ENCODE measurements around the gene TUBB2B.

The TUBB2B gene

DNA sequence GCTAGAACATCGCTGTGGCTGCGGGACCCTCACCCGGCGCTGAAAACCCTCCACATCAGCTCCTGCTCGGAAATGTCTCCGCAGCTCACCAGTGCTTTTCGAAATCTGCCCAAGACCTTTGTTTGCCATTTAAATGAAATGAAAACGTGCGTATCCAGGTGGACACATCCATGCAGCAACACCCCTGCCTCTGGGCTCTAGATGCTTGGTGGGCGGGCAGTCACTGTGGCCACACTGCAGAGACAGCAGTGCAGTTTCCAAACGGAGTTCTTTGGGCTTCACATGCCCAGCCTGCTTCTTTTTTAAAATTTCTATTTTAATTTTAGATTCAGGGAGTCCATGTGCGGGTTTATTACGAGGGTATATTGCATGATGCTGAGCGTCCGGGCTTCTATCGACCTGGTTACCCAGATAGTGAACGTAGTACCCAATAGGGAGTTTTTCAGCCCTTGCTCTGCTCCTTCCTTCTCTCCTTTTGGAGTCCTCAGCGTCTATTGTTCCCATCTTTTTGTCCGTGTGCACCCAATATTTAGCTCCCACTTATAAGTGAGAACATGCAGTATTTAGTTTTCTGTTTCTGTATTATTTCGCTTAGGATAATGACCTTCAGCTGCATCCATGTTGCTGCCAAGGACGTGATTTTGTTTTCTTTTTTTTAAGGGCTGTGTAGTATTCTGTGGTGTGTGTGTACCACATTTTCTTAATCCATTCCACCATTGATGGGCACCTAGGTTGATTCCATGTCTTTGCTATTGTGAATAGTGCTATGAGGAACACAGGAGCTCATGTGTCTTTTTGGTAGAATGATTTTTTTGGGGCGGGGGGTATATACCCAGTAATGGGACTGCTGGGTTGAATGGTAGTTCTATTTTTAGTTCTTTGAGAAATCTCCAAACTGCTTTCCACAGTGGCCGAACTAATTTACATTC is 4.8 kb upstream of the TUBB2B start:
- no peak for DNase-seq (ENCODE audit: low spot score)

DNA sequence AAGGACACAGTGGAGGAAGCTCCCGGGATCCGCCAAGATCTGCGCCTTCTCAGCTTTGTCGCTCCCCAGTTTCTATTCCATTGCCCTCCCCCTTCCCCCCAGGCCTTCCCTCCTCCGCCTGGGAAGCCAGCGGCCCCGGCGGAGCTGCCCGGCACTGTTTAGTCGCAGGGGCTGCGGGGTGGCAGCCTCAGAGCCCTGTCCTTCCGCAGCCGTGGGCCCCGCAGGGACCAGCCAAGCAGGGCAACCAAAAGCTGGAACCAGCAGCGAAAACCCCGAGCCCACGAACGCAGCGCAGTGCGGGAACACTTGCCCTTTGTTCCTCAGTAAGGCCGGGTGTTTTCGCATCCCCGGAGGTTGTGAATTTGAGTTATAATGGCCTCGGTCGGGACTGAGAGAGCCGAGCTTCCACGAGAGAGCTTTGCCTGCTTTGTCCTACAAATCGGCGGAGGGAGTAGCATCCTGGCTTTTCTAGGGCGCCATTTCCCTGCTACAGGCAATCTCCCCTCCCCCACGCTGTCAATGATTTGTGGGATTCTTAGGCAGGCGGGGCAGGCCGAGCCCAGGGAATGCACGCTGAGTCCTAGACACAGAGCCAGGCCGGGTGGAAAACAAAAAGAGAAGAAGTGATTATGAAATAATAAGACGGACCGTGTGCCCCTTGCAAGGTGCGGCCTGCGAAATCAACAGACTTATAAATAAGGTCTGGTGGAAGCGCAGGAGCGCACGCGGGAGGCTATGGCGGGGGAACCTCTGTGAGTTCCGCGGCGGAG is 4.0 kb upstream of the TUBB2B start:
- DNase-seq (ENCODE audit: low spot score), result no peak

DNA sequence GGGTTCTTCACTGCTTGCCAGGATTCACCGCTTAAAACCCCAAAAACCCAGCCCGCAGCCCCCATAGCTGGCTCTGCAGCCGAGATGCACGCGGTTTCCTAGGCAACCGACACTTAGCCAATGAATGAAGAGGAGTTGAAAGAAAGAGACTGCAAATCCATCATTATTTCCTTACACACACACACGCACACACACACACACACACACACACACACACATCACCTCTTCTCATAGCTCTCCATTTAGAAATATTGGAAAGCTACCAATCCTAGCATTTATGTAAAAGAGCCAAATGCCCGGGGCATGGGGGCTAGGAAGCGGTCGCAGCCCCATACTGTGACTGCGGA is 3.4 kb upstream of the TUBB2B start:
- DNase-seq (ENCODE audit: low spot score), result no peak

DNA sequence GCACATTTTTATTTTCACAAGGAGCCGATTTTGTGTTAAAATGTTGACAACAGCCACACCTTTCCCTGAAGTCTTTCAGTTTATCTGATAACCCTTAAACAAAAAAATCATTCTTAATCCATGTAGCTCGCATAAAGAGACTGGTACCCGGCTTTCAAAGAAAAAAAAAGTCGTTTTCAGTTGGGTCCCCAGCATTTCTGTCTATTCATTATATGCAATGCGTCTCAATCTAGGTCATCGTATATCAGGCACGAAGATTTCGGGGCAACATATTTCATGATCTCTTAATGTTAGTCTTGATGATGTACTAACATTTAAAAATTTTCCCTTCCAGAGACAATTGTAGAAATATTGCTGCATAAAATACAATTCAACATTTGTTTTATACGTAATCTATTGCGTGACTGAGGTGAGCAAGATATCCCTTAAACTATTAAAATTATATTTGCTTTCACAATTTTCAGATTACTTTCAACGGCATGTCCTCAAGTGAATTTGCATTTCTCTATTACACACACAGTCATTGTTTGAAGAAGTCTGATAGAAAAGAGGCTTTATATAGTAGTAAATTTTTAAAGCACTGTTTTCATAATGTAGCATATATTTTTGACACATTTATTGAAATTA is 2.9 kb upstream of the TUBB2B start:
- no peak for DNase-seq (ENCODE audit: low spot score)

DNA sequence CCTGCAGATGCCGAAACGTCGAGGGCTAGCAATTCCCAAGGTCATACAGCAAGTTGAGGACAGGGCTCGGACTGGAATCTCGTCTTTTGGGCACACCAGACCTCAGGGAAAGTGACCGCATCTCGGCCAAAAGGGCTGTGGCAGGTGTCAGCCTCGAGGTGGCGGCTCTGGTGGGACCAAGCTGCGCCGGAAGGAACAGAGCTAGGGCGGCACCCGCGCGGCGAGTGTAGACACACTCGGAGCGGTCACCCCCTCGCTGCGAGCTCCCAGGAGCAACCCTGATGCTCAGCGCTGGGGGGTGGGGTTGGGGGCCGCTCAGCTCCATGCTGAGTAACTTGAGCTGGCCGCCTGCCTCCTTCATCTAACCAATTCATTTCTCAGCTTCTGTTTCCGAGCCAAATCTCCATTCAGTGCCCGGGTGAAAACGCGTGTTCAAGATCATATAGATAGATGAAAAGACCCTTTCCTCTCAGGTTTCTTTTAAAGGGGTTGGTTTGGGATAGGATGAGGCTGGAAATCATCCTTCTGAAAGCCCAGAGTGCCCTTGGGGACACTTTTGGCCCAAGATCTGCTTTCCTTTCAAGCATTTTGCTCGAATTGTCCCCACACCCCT is 2.2 kb upstream of the TUBB2B start:
- DNase-seq (ENCODE audit: low spot score), result no peak

DNA sequence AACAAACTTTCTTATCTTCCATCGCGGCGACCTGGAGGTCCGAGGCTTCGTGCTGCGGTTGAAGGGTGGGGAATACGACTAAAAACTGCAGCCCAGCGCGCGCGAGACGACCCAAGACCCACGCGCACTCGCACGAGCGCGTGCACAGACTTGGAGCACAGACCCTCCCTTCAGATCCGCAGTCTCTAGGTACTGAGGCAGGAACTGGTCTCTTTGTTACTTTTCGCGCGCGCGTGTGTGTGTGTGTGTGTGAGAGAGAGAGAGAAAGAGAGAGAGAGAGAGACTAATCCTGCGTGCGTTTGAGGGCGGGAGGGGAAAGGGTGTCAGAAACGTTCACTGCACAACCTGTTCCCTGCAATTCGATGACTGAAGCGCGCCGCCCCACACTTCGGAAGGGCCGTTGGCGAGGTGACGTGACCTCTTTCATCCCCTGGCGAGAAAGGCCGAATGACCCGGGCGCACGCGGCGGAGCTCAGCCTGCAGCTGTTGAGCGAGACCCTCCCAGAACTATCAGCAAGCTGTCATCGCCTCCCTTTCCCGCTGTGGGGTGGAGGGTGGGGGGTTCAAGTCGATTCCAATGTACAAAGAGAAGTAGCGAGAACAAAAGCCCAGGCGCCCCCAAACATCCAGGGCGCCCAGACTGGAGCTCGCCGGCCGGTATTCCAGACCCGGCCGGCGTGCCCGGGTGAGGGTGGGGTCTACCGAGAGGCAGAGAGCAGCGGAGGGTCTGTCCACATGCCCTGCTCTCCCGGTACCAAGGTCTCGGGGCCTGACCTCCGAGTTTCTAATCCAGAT is 1.5 kb upstream of the TUBB2B start:
- peak; percentile 13 for DNase-seq (ENCODE audit: low spot score)

DNA sequence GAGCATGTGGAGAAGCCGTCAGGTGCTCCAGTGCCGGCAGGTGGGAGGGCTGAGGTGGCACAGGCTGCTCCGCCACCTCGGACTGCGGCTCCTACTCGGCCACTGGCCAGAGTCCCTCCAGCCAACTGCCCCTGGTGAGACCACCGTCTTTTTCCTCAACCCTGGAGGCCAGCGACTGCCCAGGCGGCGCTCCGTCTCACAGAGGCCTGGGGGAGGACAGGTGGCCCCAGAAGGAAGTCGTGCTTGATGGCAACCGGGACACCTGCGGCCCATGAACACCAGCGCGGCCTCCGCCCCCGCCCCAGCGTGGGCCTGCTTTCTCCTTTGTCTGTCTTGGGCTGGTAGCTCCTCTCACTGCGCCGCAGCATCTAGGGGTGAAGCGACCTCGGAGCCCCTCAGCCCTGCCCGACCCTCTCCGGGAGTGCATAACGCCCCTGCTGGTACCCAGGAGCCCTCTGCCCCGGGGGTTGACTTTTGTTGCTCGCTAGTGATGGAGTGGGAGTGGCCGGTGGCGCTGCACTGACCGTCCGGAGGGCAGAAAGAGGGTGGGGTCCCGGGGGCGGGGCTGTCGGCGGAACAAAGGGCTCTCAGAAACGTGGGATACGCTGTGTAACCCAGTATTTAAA is 706 bp upstream of the TUBB2B start:
- DNase-seq (ENCODE audit: low spot score), result no peak

DNA sequence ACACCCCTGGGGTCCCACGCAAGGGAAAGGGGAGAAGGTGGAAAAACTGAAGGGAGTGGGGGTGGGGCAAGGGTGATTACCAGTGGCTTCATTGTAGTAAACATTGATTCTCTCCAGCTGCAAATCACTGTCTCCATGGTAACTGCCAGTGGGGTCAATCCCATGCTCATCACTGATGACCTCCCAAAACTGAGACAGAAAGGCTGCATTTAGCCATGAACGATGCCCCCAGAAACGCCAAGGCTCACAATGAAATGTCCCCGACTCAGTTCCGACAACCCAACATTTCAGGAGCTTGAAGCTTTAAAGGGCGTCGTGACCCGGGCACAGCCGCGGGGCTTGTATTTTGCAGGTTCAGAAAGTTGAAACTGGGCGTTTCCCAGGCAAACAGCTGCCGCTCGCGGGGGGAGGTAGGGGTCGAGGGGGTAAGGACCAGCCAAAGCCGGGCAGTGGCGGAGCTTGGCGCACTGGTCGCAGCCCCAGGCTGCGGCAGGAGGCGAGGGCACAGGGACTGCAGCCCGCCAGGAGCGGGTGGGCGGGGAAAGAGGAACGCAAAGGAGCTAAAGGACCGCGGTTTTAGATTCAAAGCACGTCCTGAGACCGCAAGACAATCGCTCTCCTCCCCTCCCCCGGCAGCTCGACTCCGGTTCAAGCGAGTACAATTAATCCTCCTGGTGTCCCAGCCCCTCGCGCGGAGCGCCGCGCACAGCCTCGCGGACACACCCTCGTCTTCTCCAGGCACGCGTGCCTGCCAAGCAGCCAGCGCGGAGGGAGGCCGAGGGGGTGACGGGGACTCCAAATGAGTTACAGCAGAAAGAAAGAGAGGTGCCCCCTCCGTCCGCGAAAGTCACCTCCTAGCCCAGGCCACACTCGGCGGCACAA is 731 bp downstream of the TUBB2B start:
- no peak for DNase-seq (ENCODE audit: low spot score)

DNA sequence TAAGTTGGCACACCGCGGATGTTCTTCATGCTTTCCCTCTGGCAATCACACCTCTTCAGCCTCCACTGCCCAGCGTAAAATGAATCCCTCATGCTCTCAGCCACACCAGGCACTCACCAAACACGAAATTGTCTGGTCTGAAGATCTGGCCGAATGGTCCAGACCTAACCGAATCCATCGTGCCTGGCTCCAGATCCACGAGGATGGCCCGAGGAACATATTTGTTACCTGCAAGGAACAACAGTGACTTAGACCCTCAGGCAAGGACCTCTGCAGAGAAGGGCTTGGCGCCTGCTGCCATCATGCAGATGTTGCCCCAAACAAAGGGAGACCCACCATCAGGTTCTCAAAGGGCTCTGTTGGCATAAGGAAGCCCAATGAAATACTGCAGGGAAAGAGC is 1.4 kb downstream of the TUBB2B start:
- DNase-seq (ENCODE audit: low spot score), result no peak

DNA sequence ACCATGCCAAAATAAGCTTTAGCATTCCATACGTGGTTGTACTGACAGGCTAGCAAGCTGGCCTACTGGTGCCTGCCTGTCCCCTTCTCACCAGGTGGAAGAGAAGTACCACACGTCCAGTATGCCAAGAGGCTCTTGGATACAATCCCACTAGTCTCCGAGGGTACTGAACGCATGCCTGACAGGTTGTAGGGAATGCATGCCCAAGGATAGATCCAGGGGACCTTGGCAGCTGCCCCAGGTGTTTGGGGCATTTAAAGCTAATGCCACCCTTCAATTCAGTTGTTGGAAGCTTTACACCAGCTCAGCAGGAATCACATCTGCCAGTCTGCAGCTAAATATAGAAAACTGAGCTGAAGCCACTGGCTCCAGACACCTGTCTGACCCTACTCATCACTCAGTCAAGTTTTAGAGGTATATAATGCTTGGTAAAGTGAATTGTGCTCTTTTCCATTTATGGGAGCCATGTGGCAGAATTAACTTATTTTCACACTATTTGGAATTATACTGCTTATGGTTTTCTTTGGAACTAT is 4.9 kb downstream of the TUBB2B start:
- no peak for DNase-seq (ENCODE audit: low spot score)

DNA sequence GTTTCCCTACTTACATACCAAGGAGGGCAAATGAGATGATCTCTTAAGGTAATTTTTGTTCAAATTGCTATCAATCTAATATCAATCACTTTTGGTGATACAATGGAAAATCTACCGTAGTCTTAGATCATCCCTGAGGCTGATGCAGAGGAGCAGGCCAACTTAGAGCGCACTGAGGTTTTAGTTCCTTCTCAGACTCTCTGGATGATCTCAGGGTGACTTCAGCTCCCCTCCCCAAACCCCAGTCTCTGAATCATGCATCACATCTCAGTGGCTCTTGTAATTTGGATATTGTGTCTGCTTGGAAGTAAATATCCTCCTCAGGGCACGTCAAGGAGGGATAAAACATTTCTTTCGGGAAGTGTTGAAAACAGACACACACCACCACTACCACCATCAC is 5.9 kb downstream of the TUBB2B start:
- DNase-seq (ENCODE audit: low spot score), result no peak

DNA sequence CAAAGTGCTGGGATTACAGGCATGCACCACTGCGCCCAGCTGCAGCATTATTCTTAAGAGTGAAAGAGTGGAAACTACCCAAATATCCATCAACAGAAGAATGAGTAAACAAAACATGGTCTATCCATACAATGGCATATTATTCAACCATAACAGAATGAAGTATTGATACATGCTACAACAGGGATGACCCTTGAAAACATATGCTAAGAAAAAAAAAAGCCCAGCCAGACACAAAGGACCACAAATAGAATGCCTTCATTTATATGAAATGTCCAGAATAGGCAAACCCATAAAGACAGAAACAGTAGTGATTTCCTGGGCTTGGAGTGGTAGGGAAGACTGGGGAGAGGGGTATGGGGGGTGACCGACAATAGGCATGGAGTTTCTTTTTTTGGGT is 7.1 kb downstream of the TUBB2B start:
- no peak for DNase-seq (ENCODE audit: low spot score)

DNA sequence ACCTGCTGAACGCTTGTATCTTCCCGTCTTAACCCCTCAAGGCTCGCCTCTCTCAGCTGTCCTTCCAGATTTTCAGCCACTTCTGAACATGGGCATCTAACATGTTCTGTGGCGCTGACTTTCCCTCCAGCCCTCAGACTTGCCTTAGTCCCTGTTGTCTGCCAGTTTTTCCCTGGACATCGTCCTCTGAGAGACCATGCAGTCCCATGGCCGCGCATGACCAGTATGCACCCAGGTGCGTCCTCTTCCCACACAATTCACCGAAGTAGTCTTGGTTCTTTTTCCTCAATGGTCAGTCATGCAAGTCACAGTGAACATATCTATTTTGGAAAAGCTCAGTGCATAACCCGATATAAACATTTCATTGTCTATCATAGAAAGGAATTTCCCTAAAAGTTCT is 9.2 kb downstream of the TUBB2B start:
- no peak for DNase-seq (ENCODE audit: low spot score)

DNA sequence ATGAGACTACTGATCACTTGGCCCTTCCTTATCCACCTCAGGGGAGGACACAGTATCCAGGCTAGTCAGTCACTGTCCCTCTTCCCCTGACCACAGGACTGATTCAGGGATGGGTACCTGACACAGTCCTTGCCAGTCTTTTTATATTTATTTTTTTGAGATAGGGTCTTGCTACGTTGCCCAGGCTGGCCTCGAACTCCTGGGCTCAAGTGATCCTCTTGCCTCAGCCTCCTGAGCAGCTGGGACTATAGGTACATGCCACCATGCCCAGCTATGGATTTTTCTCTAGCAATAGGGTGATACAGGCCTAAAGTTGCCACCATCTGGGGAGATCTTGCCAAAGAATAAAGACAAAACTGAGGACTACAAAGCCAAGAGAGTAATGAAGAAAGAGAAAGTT is 10.2 kb downstream of the TUBB2B start:
- no peak for DNase-seq (ENCODE audit: low spot score)

DNA sequence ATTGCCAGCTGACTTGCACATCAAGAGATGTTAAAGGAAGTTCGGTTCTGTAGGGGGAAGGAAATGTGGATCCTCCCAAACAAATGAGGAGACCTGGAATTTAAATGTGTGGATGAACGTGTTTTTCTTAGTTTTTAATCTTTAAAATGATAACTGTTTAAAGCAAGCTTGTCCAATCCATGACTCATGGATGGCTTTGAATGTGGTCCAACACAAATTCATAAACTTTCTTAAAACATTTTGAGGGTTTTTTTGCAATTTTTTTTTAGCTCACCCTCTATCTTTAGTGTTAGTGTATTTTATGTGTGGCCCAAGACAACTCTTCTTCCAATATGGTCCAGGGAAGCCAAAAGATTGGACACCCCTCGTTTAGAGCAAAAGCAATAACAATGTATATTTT is 12.6 kb downstream of the TUBB2B start:
- no peak for DNase-seq (ENCODE audit: low spot score)

DNA sequence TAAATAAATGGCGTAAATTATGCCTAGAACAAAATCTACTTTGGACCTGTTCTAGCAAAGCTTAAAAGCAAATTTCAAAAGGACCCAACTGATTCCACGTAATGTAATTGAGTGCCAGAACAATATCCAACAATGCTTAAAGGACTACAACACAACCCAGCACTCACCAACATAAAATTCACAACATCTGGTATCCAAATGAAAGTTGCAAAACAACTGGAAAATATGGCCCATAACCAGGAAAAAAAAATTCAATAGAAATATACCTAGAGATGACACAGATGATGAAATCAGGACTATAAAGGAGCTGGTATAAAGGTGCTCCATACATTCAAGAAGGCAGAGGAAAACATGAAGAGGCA is 14.1 kb downstream of the TUBB2B start:
- no peak for DNase-seq (ENCODE audit: low spot score)

DNA sequence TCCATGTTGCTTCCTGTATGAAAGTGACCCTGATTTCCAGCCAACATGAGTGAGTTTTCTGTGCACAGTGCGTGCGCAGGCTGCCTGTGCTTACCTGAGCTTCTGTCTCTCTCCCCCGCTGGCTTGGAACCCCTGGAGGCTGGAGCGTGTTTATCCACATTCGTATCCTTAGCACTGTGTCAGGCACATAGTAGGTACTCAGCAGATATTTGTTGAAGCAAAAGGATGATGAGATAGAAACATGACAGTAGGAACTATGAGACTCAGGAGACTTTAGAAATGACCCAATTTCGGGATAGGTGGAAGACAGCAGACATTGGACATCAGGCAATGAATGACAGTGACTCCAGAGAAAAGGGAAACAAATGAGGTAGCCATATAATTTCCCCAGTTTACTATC is 15.2 kb downstream of the TUBB2B start:
- no peak for DNase-seq (ENCODE audit: low spot score)

DNA sequence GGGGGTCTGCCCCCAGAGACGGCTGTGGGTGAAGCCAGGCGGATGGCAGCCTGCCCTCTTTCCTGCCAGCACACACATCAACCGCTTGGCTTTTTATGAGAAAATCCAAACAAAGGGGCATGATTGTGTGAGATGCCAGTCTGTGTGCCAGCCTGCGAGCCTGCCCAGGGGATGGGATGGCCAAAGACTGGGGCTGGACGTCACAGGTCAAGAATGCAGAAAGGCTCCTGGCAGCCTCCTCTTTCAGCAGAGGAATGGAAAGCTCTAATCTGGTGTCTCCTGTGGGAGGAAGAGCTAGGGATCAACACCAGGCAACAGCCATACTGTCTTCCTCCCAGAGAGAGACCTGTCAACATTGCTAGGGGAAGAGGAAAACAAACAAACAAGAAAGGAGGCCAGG is 15.8 kb downstream of the TUBB2B start:
- no peak for DNase-seq (ENCODE audit: low spot score)

DNA sequence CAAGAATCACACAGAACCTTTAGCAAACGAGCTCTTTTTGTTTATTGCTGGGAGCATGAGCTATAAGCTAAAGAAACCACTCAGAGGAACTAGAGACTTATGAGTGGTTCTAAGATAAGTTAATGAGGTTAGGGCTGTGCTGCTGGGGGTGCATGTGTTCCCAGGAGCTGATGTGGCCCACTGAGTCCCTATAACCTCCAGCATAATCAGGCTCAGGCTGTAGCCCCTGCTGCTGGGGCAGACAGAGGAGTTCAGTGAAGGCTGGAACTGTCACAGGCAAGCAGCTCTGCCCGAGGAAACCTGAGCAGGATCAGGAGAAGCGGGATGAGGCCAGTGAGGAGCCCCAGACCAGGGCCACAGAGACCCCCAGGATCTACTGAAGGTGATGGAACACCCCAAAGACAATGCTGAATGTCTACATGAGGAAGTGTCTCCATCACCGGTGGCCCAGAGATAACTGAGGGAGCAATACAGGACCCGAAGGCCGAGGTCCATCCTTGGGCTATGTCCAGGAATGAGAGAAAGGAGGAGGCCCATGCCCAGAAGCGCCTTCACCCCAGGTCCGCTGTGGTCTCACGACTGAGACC is 17.3 kb downstream of the TUBB2B start:
- no peak for DNase-seq (ENCODE audit: low spot score)

Data from activated CD4-positive, alpha-beta T cell treated with anti-CD3 and anti-CD28 coated beads, Interleukin-2, Interleukin-4, amounts not matched to agents 100 ng/mL and 50 ng/mL, durations not matched to agents 16 hours and 8 hours (primary cell).